Activated CD8-positive, alpha-beta memory T cell treated with anti-CD3 and anti-CD28 coated beads for 1 hour (primary cell): ENCODE measurements around the gene PEAK1.

Source experiments
- DNase-seq, 2 donors: peaks; one replicate each; pipeline ENCODE4 v3.0.0-alpha.2; 2020; ENCODE audit warnings: low read depth in 1 of 2; ENCODE audit errors: extremely low read depth in 1 of 2

The PEAK1 gene

GRCh38 chr15:77419836-77420609 is at the start of gene PEAK1:
Gene PEAK1, minus strand, starts transcription at chr15:77420104. Its CDS starts 238,178 bp downstream, at chr15:77181926.
- DNase-seq, result peak; percentile 99

DNA sequence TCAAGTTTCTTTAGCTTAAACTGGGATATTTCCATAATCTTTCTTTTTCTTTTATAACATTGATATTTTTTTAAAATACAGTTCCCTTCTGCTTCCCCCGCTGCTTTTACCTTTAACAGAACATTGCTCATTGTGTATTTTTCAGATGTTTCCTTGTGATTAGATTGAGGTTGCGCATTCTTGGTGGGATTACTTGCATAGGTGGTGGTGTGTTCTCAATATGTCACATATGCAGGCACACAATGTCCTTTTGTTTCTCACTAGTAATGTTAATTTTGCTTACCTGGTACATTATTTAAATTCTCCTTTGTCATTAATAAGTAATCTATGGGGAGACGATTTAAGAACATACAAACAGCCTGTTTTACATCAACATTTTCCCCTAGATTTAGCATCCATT is 49.0 kb upstream of the PEAK1 start:
- no peak for DNase-seq

GRCh38 chr15:77466521-77466920 is 46.6 kb upstream of the PEAK1 start:
- no peak for DNase-seq

DNA sequence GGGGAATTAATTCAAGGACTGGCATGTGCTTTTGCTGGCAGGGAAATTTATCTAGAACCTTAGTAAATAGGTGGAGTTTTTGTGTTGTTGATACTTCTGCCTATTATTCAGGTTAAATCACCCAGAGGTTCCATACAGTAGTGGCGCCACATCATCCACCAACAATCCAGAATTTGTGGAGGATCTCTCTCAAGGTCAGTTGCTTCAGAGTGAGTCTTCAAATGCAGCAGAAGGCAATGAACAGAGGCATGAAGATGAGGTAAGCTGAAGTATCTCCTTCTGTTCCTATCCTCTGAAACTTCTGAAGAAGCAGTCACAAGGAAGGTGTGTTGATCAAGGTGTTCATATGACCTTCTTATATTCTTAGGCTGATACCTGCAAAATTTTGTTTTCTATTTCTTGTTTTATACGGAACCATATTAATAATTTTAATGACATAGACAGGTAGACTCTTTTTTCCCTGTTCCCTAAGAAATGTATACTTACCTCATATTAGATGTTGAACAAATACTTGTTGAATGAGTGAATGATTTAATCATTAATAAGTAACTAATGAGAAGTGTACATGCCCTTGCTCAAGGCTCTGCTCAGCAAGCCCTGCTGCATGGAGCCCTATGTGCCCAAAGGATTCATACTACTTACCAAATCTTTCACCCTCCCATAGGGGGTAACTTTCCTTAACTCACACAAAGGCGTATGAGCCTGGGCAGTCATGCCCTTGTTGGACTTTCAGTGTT is 44.4 kb upstream of the PEAK1 start:
- no peak for DNase-seq

- no peak for DNase-seq
Measured at GRCh38 chr15:77461486-77461885, 41.6 kb upstream of the PEAK1 start.

DNA sequence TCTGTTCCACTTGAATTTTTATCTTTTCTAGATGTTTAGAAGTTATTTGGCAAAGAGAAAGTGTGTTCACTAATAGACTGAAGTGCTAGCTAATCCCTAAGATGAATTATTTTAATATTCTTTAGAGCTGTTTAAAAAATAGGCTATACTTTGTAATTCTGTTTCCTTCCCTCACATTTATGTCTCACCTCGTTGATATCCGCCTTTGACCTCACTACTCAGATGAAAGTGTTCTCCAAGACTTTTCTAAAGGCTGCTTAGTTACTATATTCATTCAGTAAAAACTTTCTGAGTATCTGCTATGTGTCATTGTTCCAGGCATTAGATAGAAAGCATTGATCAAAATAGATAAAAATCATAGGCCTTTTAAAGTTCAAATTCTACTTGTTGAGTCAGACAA is 39.1 kb upstream of the PEAK1 start:
- no peak for DNase-seq

DNA sequence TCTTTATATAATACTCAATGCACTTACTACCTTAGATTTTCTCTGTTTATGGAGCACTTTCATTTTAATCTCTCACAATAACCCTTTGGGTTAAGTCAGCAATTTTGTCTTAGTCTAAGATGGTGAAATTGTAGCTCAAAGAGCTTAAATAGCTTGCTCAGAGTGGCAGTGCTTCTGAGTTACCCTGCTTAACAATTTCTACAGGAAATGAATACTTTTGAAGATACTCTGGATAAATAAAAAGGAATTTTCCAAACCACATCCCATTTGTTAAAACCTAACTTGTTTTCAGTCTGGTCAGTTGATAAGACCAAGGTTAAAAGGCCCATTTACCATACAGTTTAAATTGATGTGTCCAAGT is 38.0 kb upstream of the PEAK1 start:
- DNase-seq, result no peak

- DNase-seq, result no peak
Measured at GRCh38 chr15:77457191-77457904, 37.4 kb upstream of the PEAK1 start.

DNA sequence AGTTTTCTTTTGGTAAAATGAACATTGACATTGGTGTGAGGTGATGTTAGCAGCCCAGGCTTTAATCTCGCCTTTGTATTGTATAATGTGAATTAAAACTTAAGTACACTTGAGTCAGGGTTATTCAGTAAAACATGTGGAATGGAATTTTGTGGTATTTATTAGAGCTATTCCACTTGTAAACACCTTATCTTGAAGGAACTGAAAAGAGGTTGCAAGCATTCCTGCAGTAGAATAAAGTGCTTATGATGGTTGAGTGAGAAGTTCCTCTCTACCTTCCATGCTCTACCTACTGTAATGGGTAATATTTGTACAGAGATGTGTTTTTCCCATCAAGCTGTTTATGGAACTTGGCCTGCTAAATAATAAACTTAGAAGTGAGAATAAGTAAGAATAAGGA is 36.8 kb upstream of the PEAK1 start:
- DNase-seq, result no peak

GRCh38 chr15:77455696-77456321 is 35.9 kb upstream of the PEAK1 start:
- no peak for DNase-seq

DNA sequence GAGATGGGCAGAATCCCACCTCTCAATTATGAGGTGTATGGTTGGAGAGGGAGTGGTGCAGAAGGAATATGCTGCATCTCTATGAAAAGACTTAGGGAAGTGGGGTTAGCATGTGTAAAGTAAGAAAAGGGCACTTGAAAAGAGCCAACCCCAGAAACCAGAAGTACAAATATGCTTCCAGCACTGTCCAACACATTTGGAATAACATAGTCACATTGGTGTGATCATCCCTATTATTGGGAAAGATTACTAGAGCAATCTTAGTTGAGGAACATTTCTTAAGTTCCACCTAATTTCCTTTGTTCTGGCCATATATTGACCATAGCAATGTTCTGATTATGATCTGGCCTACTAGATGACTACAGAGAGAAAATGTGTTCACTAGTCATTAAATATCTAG is 35.0 kb upstream of the PEAK1 start:
- no peak for DNase-seq

GRCh38 chr15:77454265-77454664 is 34.4 kb upstream of the PEAK1 start:
- DNase-seq, result no peak

DNA sequence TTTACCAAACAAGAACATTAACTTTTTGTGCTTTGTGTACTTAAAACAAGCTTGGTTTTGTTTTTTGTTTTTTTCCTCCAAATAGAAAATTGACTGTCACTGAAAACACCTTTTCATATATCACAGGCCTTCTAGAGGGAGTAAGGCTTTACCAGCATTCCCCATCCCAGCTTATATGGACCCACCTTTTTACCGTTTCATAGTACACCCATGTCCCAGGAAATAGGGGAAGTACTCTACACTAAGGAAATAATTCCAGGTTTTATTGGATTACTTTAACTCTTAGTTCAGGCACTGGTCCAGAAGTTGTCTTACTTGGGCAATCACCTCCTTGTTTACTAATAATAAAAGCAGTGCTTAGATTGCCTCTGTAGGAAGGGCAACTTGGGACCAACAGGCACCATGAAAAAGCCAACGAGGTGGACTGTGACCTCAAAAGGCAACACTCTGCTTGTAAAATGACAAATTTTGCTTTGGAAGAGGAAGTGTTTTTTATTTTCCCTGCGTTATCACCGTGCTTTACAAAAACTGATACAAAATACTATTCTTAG is 27.0 kb upstream of the PEAK1 start:
- no peak for DNase-seq

DNA sequence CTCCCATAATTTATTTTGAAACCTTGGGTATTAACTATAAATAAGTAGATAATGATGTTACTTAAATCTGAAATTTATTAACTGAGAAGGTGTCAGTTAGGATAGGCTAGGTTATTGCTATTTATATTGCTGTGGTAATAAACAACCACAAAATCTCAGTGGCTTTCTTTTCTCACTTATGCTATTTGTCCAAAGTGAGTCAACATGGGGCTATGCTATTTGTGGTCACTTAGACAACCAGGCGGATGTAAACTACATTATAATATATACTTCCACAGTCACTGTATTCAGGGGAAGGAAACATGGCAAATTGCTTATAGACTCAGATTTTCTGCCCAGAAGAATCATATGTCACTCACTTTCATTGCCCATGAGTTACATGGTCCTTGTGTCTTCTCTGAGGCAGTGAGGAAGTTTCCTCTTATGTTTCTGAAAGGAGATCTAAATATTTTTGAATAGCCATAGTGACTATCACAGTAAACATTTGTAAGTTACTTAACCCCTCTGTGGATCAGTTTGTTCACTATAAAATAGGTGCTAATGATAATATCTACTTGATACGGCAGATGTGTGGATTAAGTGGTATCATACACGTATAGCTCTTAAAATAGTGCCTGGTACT is 20.6 kb upstream of the PEAK1 start:
- DNase-seq, result no peak

DNA sequence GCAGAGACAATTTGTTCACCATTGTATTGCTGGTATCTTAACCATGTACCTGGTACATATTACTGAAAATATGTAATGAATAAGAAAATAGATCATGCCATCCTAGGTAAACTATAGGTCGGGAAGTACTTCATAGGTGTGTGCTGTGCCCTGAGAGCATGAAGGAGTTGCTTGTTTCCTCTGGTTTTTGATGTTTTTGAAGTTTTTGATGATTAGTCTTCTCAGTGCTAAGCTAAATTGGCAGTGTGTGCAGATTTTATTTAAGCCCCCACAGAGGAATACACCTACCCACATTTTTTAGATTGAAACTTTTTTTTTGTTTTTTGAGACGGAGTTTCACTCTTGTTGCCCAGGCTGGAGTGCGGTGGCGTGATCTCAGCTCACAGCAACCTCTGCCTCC is 17.4 kb upstream of the PEAK1 start:
- DNase-seq, result no peak

GRCh38 chr15:77436822-77437221 is 16.9 kb upstream of the PEAK1 start:
- DNase-seq, result no peak

DNA sequence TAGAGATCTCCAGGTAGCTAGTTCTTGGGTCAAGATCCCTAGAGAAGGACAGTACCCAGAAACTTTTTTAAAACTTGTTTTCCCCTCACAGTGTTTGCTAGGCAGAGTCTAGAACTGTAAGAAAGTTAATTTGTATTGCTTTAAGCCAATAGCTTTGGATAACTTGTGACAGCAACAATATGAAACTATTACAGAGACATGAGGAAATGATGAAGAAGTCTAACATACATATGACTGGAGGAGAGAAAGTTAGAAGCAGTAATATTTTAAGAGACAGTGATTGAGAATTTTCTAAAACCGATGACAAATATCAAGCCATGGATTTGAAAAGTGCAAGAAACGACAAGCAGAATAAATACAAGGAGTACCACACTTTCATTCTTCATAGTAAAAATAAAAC is 10.7 kb upstream of the PEAK1 start:
- DNase-seq, result no peak

- no peak for DNase-seq
Measured at GRCh38 chr15:77430213-77430612, 10.3 kb upstream of the PEAK1 start.

- DNase-seq, result no peak
Measured at GRCh38 chr15:77426871-77427270, 7.0 kb upstream of the PEAK1 start.

DNA sequence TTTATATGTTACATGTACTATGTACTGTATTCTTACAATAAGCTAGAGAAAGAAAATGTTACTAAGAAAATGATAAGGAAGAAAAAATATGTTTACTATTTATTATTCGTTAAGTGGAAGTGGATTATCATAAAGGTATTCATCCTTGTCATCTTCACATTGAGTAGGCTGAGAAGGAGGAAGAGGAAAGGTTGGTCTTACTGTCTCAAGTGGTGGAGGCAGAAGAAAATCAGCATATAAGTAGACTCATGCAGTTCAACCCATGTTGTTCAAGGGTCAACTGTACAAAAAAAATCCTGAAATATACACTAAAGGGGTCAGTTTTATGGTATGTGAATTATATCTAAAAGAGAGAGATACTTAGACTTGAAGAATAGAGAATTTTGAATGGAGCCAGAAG is 6.5 kb upstream of the PEAK1 start:
- DNase-seq, result no peak

GRCh38 chr15:77425104-77425503 is 5.2 kb upstream of the PEAK1 start:
- no peak for DNase-seq
